GM10248 (cell line): Measurements from ENCODE around the gene GPS1.

Experiments
- CTCF ChIA-PET: fragments of 300-600 bp; sonication (Branson Sonifier 250); formaldehyde crosslinking; extraction: SDS; loops from one replicate; lab custom pipeline; 2021; ENCODE audit warnings: antibody characterized with exemption; lab: Yijun Ruan, JAX
- POLR2A ChIA-PET: fragments of 350-650 bp; sonication (Branson Sonifier 250); formaldehyde crosslinking; extraction: SDS; loops from one replicate; lab custom pipeline; 2020; ENCODE audit warnings: antibody characterized with exemption; lab: Yijun Ruan, JAX
- DNase-seq: peaks from one replicate; pipeline ENCODE4 v3.0.0; 2012; ENCODE audit errors: extremely low spot score
- TF ChIP-seq, protein P1 (sequence below): IDR thresholded peaks from 2 replicates; pipeline ENCODE4 v1.5.1; 2012; ENCODE audit warnings: mild to moderate bottlenecking, low read depth; ENCODE audit errors: extremely low read depth, missing control alignments, control extremely low read depth

The GPS1 gene

DNA sequence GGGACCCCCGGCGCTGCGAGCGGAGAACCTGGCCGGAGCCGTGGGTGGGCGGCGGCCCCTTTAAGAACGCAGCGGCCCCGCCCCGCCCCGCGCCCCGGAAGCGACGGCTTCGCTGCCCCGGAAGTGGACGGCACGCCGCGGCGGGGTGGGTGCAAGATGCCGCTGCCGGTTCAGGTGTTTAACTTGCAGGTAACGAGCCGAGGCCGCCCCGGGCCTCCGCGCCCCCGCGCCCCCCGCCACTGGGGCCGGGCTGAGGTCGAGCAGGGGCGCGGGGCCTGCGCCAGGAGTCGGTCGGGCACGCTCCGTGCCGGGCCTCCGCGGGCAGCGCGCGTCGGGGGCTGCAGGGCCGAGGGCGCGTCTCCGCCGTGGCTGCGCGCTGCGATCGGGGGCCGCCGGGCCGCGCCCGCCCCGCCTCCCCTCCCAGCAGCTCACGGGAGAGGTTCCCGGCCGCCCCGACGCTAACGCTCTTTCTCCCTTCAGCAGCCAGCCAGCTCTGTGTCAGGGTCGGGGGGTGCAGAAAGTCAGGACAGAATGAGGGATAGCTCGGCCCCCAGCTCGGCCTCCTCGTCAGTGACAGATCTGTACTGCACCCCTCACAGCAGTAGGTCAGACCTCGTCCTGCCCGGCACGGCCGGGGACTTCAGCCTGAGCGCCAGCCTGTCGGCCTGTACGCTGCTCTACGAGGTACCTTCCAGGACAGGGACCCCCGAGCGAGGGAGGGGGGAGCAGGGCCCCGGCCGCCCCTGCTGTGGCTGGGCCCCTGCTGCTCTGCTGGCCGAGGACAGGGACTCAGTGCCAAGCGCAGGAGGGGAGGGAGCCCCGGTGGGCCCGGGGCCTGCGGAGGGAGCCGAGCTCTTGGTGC lies at the start of gene GPS1, which contains the start of gene RFNG:
Gene GPS1 (plus strand): TSS at position 123 of the 862 bp plus-strand sequence. CDS start 34 bp downstream, at position 157.
Gene RFNG (minus strand): TSS at position 36 of the 862 bp plus-strand sequence. CDS start 45 bp downstream, outside the sequence.
- TF ChIP-seq, protein P1, sequence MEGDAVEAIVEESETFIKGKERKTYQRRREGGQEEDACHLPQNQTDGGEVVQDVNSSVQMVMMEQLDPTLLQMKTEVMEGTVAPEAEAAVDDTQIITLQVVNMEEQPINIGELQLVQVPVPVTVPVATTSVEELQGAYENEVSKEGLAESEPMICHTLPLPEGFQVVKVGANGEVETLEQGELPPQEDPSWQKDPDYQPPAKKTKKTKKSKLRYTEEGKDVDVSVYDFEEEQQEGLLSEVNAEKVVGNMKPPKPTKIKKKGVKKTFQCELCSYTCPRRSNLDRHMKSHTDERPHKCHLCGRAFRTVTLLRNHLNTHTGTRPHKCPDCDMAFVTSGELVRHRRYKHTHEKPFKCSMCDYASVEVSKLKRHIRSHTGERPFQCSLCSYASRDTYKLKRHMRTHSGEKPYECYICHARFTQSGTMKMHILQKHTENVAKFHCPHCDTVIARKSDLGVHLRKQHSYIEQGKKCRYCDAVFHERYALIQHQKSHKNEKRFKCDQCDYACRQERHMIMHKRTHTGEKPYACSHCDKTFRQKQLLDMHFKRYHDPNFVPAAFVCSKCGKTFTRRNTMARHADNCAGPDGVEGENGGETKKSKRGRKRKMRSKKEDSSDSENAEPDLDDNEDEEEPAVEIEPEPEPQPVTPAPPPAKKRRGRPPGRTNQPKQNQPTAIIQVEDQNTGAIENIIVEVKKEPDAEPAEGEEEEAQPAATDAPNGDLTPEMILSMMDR = no peak
- ChIA-PET CTCF (interaction anchor here (0.9 to 3.0 kb wide), 2 partner anchors 21 to 22 kb away, joined by 4 to 14 read pairs; partner anchors contain the start of gene RAC3), POLR2A (interaction anchor here (0.6 to 1.0 kb wide), 3 partner anchors 10 to 14 kb away, joined by 3 to 4 read pairs (median 3); partner anchors contain the start of gene DCXR)
- peak; percentile 94 for DNase-seq

DNA sequence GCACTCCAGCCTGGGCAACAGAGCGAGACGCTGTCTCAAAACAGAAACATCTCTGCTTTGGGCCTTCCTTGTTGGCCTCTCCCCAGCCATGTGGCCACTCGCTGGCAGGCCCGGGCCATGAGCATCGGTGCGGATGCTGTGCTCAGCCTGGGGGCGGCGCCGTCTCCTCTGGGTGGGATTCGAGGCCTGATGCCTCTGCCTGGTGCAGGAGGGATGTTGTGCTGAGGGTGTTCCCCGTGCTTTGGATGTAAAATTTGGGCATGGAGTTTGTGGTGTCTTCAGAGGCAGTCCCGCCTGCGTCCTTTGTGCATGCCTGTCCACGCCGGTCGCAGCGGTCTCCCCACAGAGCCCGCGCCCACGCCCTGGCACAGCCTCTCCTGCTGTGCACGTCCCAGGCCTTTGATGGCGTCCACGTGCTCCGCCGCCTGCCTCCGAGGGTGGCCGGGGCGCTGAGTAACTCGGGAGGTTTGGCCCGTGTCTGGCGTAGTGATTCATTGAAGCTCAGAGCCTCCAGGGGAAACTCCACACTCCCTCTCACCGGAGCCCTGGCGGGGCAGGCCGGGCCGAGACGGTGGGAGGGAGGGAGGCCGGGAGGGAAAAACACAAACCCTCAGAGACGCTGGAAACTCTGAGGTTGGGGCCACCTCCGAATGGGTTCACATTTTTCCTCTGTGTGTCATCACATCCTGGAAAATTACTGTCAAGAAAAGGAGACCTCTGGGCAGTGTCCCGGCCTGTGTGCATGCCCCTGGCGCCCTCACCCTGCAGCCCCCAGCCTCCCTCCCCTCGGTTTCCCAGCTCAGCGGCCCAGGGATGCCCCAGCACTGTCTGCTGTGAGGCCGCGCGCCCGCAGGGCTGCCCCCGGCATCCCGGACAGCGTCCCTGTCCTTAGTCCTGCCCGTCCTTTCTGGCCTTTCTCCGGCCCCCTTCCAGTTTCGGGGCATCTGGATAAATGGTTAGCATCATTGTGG lies 48.0 kb upstream of the GPS1 start:
- ChIA-PET CTCF (interaction anchor here (1.0 to 3.2 kb wide), 3 partner anchors 17 to 44 kb away, joined by 3 to 13 read pairs (median 3); no protein-coding TSS in a partner anchor), POLR2A (interaction anchor here (0.6 kb wide), 1 partner anchor 12 kb away, joined by 3 read pairs; no protein-coding TSS in a partner anchor)
- TF ChIP-seq, protein P1 = no peak
- no peak for DNase-seq

DNA sequence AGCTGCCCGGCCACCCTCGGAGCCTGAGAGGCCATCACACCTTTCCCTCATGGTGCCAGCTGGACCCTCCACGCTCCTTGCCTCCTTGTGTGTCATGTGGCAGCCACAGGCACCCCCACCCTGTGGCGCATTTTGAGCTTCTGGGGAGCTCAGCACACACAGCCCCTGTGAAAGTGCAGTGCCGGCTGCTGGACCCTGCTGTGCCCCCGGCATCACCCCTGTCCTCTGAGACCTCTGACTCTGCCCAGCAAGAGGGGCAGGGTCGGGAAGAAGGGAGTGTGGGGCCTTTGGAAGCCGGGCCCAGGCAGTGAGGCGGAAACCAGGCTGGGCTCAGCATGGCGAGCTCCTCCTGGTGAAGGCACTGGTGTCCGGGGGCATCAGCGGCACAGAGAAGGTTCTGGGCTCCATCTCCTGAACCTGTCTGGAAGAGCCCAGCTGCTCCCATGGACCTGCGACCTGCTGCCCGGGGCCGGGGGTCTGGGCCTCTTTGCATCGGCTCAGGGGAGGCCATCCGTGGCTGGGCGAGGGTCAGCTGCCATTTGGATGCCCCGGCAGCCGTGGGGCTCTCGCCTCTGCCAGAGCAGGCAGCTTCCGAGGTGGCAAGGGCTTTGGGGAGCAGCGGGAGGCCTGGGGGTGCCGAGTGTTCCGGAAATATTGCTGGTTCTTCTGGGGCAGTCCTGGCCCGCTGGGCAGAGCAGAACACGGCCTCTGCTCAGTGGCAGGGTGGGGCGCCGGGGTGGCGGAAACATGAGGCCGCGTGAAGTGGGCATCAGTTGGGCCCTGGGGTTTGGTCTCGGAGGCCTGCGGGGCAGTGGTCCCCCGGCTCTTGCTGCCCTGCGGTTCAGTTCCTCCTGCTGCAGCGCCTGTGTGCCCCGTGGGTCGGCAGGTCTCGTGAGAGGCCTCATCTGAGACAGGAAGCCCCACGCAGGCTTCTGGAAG lies 46.9 kb upstream of the GPS1 start:
- CTCF ChIA-PET = interaction anchor here (1.0 to 3.2 kb wide), 2 partner anchors 16 to 25 kb away, joined by 3 to 13 read pairs; no protein-coding TSS in a partner anchor
- TF ChIP-seq, protein P1 = no peak
- POLR2A ChIA-PET = no interaction called here
- DNase-seq = no peak

DNA sequence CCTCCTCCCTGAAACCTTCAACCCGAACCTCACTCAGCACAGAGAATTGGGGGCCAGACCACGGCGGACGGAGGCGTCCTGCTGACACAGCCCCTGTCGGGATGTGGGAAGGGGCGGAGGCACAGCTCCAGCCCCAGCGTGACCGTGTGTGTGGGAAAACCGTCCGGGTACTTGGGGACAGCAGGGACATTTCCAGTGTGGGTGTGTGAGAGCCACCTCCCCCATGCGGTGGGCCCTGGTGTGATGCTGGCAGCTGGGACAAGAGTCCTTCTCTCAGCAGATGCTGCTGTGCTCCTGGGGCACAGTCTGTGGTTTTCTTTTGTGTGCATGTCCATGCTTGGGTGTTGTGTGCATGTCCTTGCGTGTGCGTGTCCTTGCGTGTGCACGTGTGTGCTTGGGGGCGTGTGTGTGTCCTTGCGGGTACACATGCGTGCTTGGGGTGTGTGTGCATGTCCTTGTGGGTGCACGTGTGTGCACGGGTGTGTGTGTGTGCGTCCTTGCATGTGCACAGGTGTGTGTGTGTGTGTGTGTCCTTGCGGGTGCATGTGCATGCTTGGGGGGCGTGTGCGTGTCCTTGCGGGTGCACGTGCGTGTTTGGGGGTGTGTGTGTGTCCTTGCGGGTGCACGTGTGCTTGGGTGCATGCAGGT lies 45.9 kb upstream of the GPS1 start:
- TF ChIP-seq, protein P1 = no peak
- ChIA-PET CTCF (no interaction called here), POLR2A (no interaction called here)
- no peak for DNase-seq

DNA sequence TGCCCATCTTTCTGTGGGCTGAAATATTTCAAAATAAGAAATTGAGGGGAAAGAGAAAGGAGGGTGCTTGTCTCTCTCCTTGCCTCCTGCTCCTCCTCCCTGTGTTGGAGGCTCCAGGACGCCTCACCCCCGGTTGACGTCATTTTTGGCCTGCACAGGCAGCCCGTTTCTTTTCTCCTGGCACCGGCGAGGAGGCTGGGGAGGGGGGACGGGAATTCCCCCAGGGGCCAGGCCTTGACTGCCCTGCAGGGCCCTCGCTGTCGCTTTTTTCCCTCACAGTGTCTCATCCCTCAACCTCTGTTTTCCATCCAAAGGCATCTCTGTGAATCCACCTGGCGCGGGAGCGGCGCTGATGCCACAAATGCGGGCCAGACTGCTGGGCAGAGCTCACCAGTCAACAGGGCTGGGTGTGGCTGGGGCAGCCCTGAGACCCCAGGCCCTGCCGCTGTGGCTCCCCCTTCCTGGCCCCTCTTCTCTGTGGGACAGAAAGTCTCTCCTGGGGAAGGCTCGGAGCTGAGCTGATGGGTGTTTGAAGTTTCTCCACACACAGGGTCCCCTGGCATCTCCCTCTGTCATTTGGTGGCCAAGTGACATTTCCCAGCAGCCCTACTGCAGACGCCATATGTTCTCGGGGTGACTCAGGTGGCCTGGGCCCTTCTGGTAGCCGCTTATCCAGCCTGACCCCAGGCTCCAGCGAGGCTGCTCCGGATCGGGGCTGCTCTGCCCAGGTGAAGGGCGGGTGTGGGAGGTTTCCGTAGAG lies 45.0 kb upstream of the GPS1 start:
- POLR2A ChIA-PET = no interaction called here
- no peak for DNase-seq
- TF ChIP-seq, protein P1 = no peak
- CTCF ChIA-PET = no interaction called here
